Measurements from ENCODE around the gene AP1G2.

GRCh38 chr14:23567186-23568020 lies at the start of gene AP1G2:
- no peak for TF ChIP-seq CTCF (conservative IDR thresholded peaks at IDR 0.05; ENCODE audit: low read depth, low read length)
- no peak for TF ChIP-seq EZH2phosphoT487 (IDR thresholded peaks at IDR 0.05; ENCODE audit: borderline replicate concordance, low read length)
- TF ChIP-seq EZH2 (IDR thresholded peaks at IDR 0.05; ENCODE audit: low read length, unreplicated experiment): no peak

All from PC-3 (cell line).